Measurements from ENCODE around the gene ARHGAP40. TPM values are rescaled to one million over a fixed set of nuclear protein-coding genes. Genes with fewer than 3 reads are reported as not detected.

ARHGAP40 gene
- total RNA-seq, 1 donor from 2014 or later = 0.64 TPM

DNA sequence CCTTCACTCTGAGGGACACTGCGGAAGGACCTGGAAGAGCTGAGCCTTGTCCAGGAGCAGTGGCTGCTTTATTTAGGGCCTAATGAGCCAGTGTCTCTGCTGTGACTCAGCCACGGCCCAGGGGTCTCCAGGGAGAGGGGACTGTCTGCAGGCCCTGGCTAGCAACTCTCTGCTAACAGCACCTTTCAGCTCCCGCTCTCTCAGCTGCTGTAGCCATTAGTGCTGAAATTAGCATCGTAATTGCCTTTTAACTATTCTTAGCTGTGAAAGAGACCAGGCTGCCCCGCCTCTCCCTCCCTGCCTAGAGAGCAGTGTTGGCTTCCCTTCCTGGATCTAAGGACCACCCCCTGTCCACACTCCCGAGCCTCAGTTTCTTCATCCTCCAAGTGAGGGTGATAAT is 69.6 kb downstream of the ARHGAP40 start:
- no peak overlapping the region for H3K27ac Mint-ChIP-seq (ENCODE audit: unreplicated experiment)
- peaks cover 12% of the 10 kb centered on the region for H3K27me3 Mint-ChIP-seq (ENCODE audit: unreplicated experiment)
- no peaks in the 10 kb centered on the region for H3K9me3 Mint-ChIP-seq (ENCODE audit: unreplicated experiment)
- H3K4me3 Mint-ChIP-seq (ENCODE audit: unreplicated experiment) = no peak overlapping the region
- H3K36me3 Mint-ChIP-seq (ENCODE audit: low read depth, unreplicated experiment) = no peaks in the 10 kb centered on the region
- TF ChIP-seq, protein P1, sequence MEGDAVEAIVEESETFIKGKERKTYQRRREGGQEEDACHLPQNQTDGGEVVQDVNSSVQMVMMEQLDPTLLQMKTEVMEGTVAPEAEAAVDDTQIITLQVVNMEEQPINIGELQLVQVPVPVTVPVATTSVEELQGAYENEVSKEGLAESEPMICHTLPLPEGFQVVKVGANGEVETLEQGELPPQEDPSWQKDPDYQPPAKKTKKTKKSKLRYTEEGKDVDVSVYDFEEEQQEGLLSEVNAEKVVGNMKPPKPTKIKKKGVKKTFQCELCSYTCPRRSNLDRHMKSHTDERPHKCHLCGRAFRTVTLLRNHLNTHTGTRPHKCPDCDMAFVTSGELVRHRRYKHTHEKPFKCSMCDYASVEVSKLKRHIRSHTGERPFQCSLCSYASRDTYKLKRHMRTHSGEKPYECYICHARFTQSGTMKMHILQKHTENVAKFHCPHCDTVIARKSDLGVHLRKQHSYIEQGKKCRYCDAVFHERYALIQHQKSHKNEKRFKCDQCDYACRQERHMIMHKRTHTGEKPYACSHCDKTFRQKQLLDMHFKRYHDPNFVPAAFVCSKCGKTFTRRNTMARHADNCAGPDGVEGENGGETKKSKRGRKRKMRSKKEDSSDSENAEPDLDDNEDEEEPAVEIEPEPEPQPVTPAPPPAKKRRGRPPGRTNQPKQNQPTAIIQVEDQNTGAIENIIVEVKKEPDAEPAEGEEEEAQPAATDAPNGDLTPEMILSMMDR (IDR thresholded peaks at IDR 0.05; ENCODE audit: unreplicated experiment) = no peak
- DNase-seq (ENCODE audit: low spot score) = no peak
- H3K4me1 Mint-ChIP-seq (ENCODE audit: unreplicated experiment) = peaks cover 17% of the 10 kb centered on the region

DNA sequence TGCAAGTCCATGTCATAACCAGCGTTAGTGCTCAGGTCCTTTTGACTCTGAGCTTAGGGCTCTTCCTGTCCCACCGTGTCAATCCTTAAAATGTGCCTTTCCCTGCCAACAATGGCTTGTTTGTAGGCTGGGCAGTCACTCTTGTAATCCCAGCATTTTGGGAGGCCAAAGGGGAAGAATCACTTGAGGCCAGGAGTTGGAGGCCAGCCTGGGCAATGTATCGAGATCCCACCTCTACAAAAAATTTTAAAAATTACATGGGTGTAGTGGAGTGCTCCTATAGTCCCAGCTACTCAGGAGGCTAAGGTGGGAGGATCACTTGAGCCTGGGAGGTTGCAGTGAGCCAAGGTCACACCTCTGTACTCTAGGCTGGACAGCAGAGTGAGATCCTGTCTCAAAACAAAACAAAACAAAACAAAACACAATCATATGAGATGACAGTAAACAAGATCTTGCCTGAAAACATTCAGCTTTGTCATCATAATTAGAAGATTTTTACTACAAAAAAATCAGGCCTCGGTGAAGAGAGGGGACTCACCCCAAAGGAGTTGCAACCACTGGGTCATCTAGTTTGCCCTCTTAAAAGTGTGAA is 70.2 kb downstream of the ARHGAP40 start:
- Mint-ChIP-seq H3K4me3 (ENCODE audit: unreplicated experiment) (no peak overlapping the region), H3K4me1 (ENCODE audit: unreplicated experiment) (peaks cover 13% of the 10 kb centered on the region), H3K27ac (ENCODE audit: unreplicated experiment) (no peak overlapping the region), H3K9me3 (ENCODE audit: unreplicated experiment) (no peaks in the 10 kb centered on the region), H3K27me3 (ENCODE audit: unreplicated experiment) (peaks cover 12% of the 10 kb centered on the region), H3K36me3 (ENCODE audit: low read depth, unreplicated experiment) (no peaks in the 10 kb centered on the region)
- TF ChIP-seq, protein P1 (IDR thresholded peaks at IDR 0.05; ENCODE audit: unreplicated experiment) = no peak
- no peak for DNase-seq (ENCODE audit: low spot score)

DNA sequence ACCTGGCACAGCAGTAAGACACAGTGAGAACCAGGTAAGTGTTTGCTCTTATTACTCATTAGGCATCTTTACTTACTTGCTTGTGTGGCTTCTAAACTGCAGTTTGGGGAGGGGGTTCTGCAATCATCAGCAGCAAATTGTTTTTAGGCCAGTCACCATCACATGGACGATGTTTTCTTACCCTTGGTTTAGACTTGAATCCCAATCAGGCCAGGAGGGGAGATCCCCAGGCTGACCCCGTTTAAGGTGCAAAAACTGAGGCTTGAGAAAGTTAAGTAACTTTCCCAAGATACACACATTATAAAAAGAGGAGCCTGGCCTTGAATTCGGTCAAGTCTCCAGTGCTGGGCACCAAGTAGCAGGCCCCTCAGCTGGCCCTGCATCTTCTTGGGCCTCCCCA is 70.9 kb downstream of the ARHGAP40 start:
- no peak overlapping the region for H3K4me3 Mint-ChIP-seq (ENCODE audit: unreplicated experiment)
- DNase-seq (ENCODE audit: low spot score) = no peak
- H3K4me1 Mint-ChIP-seq (ENCODE audit: unreplicated experiment) = peaks cover 13% of the 10 kb centered on the region
- peaks cover 12% of the 10 kb centered on the region for H3K27me3 Mint-ChIP-seq (ENCODE audit: unreplicated experiment)
- TF ChIP-seq, protein P1 (IDR thresholded peaks at IDR 0.05; ENCODE audit: unreplicated experiment) = no peak
- no peak overlapping the region for H3K27ac Mint-ChIP-seq (ENCODE audit: unreplicated experiment)
- no peaks in the 10 kb centered on the region for H3K36me3 Mint-ChIP-seq (ENCODE audit: low read depth, unreplicated experiment)
- no peaks in the 10 kb centered on the region for H3K9me3 Mint-ChIP-seq (ENCODE audit: unreplicated experiment)

GRCh38 chr20:38673261-38673660 is 71.7 kb downstream of the ARHGAP40 start:
- peak overlapping the region; percentile 89 for H3K27ac Mint-ChIP-seq (ENCODE audit: unreplicated experiment)
- DNase-seq (ENCODE audit: low spot score) = no peak
- H3K4me3 Mint-ChIP-seq (ENCODE audit: unreplicated experiment) = peak overlapping the region; percentile 88
- peaks cover 10% of the 10 kb centered on the region for H3K27me3 Mint-ChIP-seq (ENCODE audit: unreplicated experiment)
- TF ChIP-seq, protein P1 (IDR thresholded peaks at IDR 0.05; ENCODE audit: unreplicated experiment) = no peak
- H3K4me1 Mint-ChIP-seq (ENCODE audit: unreplicated experiment) = peaks cover 13% of the 10 kb centered on the region
- H3K36me3 Mint-ChIP-seq (ENCODE audit: low read depth, unreplicated experiment) = no peaks in the 10 kb centered on the region
- H3K9me3 Mint-ChIP-seq (ENCODE audit: unreplicated experiment) = no peaks in the 10 kb centered on the region

DNA sequence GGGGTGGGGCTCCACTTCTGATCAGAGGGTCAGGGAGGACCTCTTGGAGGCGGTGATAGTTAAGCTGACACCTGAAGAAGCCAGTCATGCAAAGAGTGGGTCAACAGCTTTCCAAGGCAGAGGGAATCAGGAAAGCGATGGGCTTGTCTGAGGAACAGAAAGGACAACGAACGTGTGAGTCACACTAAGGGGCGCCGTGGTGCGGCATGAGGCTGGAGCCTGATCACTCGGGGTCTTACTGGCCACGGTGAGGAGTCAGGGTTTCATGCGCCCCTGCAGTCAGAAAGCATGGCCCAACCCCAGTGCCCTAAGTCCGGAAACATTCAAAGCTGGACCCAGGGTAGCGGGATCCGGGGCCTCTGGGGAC is 72.1 kb downstream of the ARHGAP40 start:
- Mint-ChIP-seq H3K9me3 (ENCODE audit: unreplicated experiment) (no peaks in the 10 kb centered on the region), H3K36me3 (ENCODE audit: low read depth, unreplicated experiment) (no peaks in the 10 kb centered on the region), H3K4me1 (ENCODE audit: unreplicated experiment) (peaks cover 13% of the 10 kb centered on the region), H3K27me3 (ENCODE audit: unreplicated experiment) (peaks cover 10% of the 10 kb centered on the region), H3K27ac (ENCODE audit: unreplicated experiment) (peak overlapping the region; percentile 89), H3K4me3 (ENCODE audit: unreplicated experiment) (peak overlapping the region; percentile 88)
- DNase-seq (ENCODE audit: low spot score) = peak; percentile 33
- TF ChIP-seq, protein P1 (IDR thresholded peaks at IDR 0.05; ENCODE audit: unreplicated experiment) = no peak
